ENCODE data around the gene MKI67.

- TF ChIP-seq CTCF (IDR thresholded peaks at IDR 0.05; ENCODE audit: low read depth, low read length, poor library complexity, severe bottlenecking) (peak; percentile 36), EZH2phosphoT487 (IDR thresholded peaks at IDR 0.05; ENCODE audit: borderline replicate concordance, low read length) (no peak)
Observed at GRCh38 chr10:128116851-128117615, 9.2 kb downstream of the MKI67 start.

All from DOHH2 (cell line).